ENCODE results near the gene CCDC175.

The CCDC175 gene

DNA sequence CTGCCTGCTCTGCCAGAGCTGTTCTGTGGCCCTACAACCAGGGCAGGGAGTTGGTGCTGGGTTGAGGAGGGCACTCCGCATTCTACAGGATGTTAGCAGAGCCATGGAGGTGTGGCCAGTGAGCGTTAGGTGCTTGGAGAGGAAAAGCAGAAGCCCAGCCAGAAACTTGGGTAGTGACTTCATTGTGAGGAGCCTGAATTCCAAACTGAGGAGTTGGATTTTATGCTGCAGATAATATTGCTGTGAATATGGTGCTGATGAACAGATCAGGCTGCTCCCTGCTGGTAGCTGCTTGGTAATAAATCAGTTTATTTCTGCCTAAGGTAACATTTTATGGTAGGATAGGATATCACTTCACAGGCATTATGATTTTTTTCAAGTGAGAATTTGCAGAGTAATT, 7.1 kb upstream of the CCDC175 start:
- Histone ChIP-seq H3K27me3 (ENCODE audit: control insufficient read depth, insufficient read depth, low read length) (no peaks in the 10 kb centered on the region), H3K4me3 (ENCODE audit: low read length) (no peak overlapping the region), H3K4me1 (ENCODE audit: control insufficient read depth, insufficient read depth, low read length) (no peaks in the 10 kb centered on the region), H3K27ac (ENCODE audit: low read length) (no peak overlapping the region), H3K36me3 (ENCODE audit: control insufficient read depth, insufficient read depth, low read length) (no peaks in the 10 kb centered on the region), H3K9me3 (ENCODE audit: control insufficient read depth, insufficient read depth, low read length) (no peaks in the 10 kb centered on the region)
- no CpG with 5 or more reads among the region's 2 CpGs for WGBS (ENCODE audit: insufficient coverage, insufficient read length)
- DNase-seq (ENCODE audit: low read depth, low spot score): no peak

GRCh38 chr14:59582845-59583509, 6.4 kb upstream of the CCDC175 start:
- DNase-seq (ENCODE audit: low read depth, low spot score): no peak

DNA sequence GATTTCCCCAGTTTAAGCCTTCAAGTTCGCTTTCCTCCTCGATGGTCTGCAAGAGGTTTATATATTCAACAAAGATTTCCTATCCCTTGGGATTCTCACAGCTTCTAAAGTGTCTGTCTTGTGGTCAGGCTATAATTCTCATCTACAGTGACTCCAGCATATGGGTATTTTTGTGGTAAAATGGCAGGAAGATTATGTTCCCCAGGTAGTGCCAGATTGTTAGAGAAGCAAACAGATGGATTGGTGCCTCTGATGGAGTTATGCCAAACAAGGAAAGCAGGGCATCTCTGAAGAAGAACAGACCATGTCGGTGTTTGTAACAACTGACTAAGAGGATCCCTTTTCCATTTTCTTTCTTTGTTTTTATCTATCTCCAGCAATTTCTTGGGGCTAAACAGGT, 5.5 kb upstream of the CCDC175 start:
- no peaks in the 10 kb centered on the region for H3K4me1 ChIP-seq (ENCODE audit: control insufficient read depth, insufficient read depth, low read length)
- H3K4me3 ChIP-seq (ENCODE audit: low read length): no peak overlapping the region
- no CpG with 5 or more reads among the region's 3 CpGs for WGBS (ENCODE audit: insufficient coverage, insufficient read length)
- H3K27ac ChIP-seq (ENCODE audit: low read length): no peak overlapping the region
- no peaks in the 10 kb centered on the region for H3K36me3 ChIP-seq (ENCODE audit: control insufficient read depth, insufficient read depth, low read length)
- no peaks in the 10 kb centered on the region for H3K9me3 ChIP-seq (ENCODE audit: control insufficient read depth, insufficient read depth, low read length)
- H3K27me3 ChIP-seq (ENCODE audit: control insufficient read depth, insufficient read depth, low read length): no peaks in the 10 kb centered on the region
- no peak for DNase-seq (ENCODE audit: low read depth, low spot score)

More at GRCh38 chr14:59582845-59583509, 6.4 kb upstream of the CCDC175 start:
- no CpG with 5 or more reads among the region's 23 CpGs for WGBS (ENCODE audit: insufficient coverage, insufficient read length)
- H3K4me1 ChIP-seq (ENCODE audit: control insufficient read depth, insufficient read depth, low read length): no peaks in the 10 kb centered on the region
- no peak overlapping the region for H3K4me3 ChIP-seq (ENCODE audit: low read length)
- H3K27me3 ChIP-seq (ENCODE audit: control insufficient read depth, insufficient read depth, low read length): no peaks in the 10 kb centered on the region
- no peak overlapping the region for H3K27ac ChIP-seq (ENCODE audit: low read length)
- H3K36me3 ChIP-seq (ENCODE audit: control insufficient read depth, insufficient read depth, low read length): no peaks in the 10 kb centered on the region
- H3K9me3 ChIP-seq (ENCODE audit: control insufficient read depth, insufficient read depth, low read length): no peaks in the 10 kb centered on the region

GRCh38 chr14:59580911-59581310, 4.3 kb upstream of the CCDC175 start:
- no peak overlapping the region for H3K4me3 ChIP-seq (ENCODE audit: low read length)
- H3K27me3 ChIP-seq (ENCODE audit: control insufficient read depth, insufficient read depth, low read length): no peaks in the 10 kb centered on the region
- H3K27ac ChIP-seq (ENCODE audit: low read length): no peak overlapping the region
- H3K36me3 ChIP-seq (ENCODE audit: control insufficient read depth, insufficient read depth, low read length): no peaks in the 10 kb centered on the region
- no peaks in the 10 kb centered on the region for H3K9me3 ChIP-seq (ENCODE audit: control insufficient read depth, insufficient read depth, low read length)
- DNase-seq (ENCODE audit: low read depth, low spot score): no peak
- H3K4me1 ChIP-seq (ENCODE audit: control insufficient read depth, insufficient read depth, low read length): no peaks in the 10 kb centered on the region
- no CpG with 5 or more reads among the region's 2 CpGs for WGBS (ENCODE audit: insufficient coverage, insufficient read length)

DNA sequence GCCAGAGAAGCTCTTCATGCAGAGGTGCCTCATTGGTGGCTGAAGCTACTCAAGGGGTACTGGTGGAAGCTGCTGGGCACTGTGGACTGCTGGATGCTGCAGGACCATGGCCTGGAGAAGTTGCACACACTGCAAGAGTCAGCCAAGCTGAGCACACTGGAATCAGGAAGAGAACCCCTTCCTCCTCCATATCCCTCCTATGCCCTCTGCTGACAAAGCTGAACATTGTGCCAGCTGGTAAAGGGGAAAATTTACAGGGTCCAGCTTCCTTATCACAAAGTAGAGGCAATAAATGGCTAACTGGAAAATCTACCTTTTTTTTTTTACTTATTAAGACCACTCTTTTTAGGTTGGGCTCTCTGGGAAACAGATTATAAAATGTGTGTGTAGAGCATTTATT, 6.5 kb downstream of the CCDC175 start:
- no peak for DNase-seq (ENCODE audit: low read depth, low spot score)
- Histone ChIP-seq H3K27me3 (ENCODE audit: control insufficient read depth, insufficient read depth, low read length) (no peaks in the 10 kb centered on the region), H3K4me1 (ENCODE audit: control insufficient read depth, insufficient read depth, low read length) (peaks cover 1% of the 10 kb centered on the region; the same call in 1 of the 2 replicates), H3K36me3 (ENCODE audit: control insufficient read depth, insufficient read depth, low read length) (no peaks in the 10 kb centered on the region), H3K4me3 (ENCODE audit: low read length) (no peak overlapping the region), H3K9me3 (ENCODE audit: control insufficient read depth, insufficient read depth, low read length) (no peaks in the 10 kb centered on the region), H3K27ac (ENCODE audit: low read length) (no peak overlapping the region)

DNA sequence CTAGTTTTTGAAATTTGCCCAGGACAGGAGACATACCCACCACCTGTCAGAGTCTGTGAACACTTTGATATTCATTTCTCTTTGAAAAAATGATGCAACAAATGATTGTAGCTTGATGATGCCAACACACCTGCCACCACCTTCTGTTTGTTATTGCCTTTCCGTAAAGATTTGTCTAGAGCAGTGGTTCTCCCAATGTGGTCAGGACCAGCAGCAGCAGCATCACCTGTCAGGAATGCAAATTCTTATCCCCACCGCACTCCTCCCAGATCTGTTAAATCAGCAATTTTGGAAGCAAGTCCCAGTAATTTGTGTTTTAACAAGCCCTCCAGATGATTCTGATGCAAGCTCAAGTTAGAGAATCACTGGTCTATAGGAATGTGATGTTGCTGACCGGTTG, 9.9 kb downstream of the CCDC175 start:
- DNase-seq (ENCODE audit: low read depth, low spot score): no peak
- Histone ChIP-seq H3K36me3 (ENCODE audit: control insufficient read depth, insufficient read depth, low read length) (no peaks in the 10 kb centered on the region), H3K4me1 (ENCODE audit: control insufficient read depth, insufficient read depth, low read length) (peaks cover 1% of the 10 kb centered on the region; the same call in 1 of the 2 replicates), H3K27me3 (ENCODE audit: control insufficient read depth, insufficient read depth, low read length) (no peaks in the 10 kb centered on the region), H3K4me3 (ENCODE audit: low read length) (no peak overlapping the region), H3K9me3 (ENCODE audit: control insufficient read depth, insufficient read depth, low read length) (no peaks in the 10 kb centered on the region), H3K27ac (ENCODE audit: low read length) (no peak overlapping the region)
- no CpG with 5 or more reads among the region's 3 CpGs for WGBS (ENCODE audit: insufficient coverage, insufficient read length)

- Histone ChIP-seq H3K27ac (ENCODE audit: low read length) (no peak overlapping the region), H3K4me1 (ENCODE audit: control insufficient read depth, insufficient read depth, low read length) (peaks cover 1% of the 10 kb centered on the region; the same call in 1 of the 2 replicates), H3K9me3 (ENCODE audit: control insufficient read depth, insufficient read depth, low read length) (no peaks in the 10 kb centered on the region), H3K27me3 (ENCODE audit: control insufficient read depth, insufficient read depth, low read length) (no peaks in the 10 kb centered on the region), H3K36me3 (ENCODE audit: control insufficient read depth, insufficient read depth, low read length) (no peaks in the 10 kb centered on the region), H3K4me3 (ENCODE audit: low read length) (no peak overlapping the region)
- WGBS (ENCODE audit: insufficient coverage, insufficient read length): no CpG with 5 or more reads among the region's 1 CpG
- DNase-seq (ENCODE audit: low read depth, low spot score): no peak
Observed at GRCh38 chr14:59566296-59566695, 10.3 kb downstream of the CCDC175 start.

GRCh38 chr14:59565087-59565486, 11.5 kb downstream of the CCDC175 start:
- Histone ChIP-seq H3K27ac (ENCODE audit: low read length) (no peak overlapping the region), H3K9me3 (ENCODE audit: control insufficient read depth, insufficient read depth, low read length) (no peaks in the 10 kb centered on the region), H3K4me1 (ENCODE audit: control insufficient read depth, insufficient read depth, low read length) (peaks cover 1% of the 10 kb centered on the region; the same call in 1 of the 2 replicates), H3K36me3 (ENCODE audit: control insufficient read depth, insufficient read depth, low read length) (no peaks in the 10 kb centered on the region), H3K27me3 (ENCODE audit: control insufficient read depth, insufficient read depth, low read length) (no peaks in the 10 kb centered on the region), H3K4me3 (ENCODE audit: low read length) (no peak overlapping the region)
- no peak for DNase-seq (ENCODE audit: low read depth, low spot score)
- no CpG with 5 or more reads among the region's 1 CpG for WGBS (ENCODE audit: insufficient coverage, insufficient read length)

GRCh38 chr14:59564366-59564765, 12.2 kb downstream of the CCDC175 start:
- Histone ChIP-seq H3K9me3 (ENCODE audit: control insufficient read depth, insufficient read depth, low read length) (no peaks in the 10 kb centered on the region), H3K4me1 (ENCODE audit: control insufficient read depth, insufficient read depth, low read length) (peaks cover 1% of the 10 kb centered on the region; the same call in 1 of the 2 replicates), H3K27me3 (ENCODE audit: control insufficient read depth, insufficient read depth, low read length) (no peaks in the 10 kb centered on the region), H3K36me3 (ENCODE audit: control insufficient read depth, insufficient read depth, low read length) (no peaks in the 10 kb centered on the region), H3K4me3 (ENCODE audit: low read length) (no peak overlapping the region), H3K27ac (ENCODE audit: low read length) (no peak overlapping the region)
- no CpG with 5 or more reads among the region's 2 CpGs for WGBS (ENCODE audit: insufficient coverage, insufficient read length)
- DNase-seq (ENCODE audit: low read depth, low spot score): no peak

- Histone ChIP-seq H3K27ac (ENCODE audit: low read length) (no peak overlapping the region), H3K27me3 (ENCODE audit: control insufficient read depth, insufficient read depth, low read length) (no peaks in the 10 kb centered on the region), H3K36me3 (ENCODE audit: control insufficient read depth, insufficient read depth, low read length) (no peaks in the 10 kb centered on the region), H3K4me1 (ENCODE audit: control insufficient read depth, insufficient read depth, low read length) (no peaks in the 10 kb centered on the region), H3K4me3 (ENCODE audit: low read length) (no peak overlapping the region), H3K9me3 (ENCODE audit: control insufficient read depth, insufficient read depth, low read length) (no peaks in the 10 kb centered on the region)
- DNase-seq (ENCODE audit: low read depth, low spot score): no peak
- WGBS (ENCODE audit: insufficient coverage, insufficient read length): no CpG with 5 or more reads among the region's 2 CpGs
Observed at GRCh38 chr14:59547310-59547709, 29.3 kb downstream of the CCDC175 start.

DNA sequence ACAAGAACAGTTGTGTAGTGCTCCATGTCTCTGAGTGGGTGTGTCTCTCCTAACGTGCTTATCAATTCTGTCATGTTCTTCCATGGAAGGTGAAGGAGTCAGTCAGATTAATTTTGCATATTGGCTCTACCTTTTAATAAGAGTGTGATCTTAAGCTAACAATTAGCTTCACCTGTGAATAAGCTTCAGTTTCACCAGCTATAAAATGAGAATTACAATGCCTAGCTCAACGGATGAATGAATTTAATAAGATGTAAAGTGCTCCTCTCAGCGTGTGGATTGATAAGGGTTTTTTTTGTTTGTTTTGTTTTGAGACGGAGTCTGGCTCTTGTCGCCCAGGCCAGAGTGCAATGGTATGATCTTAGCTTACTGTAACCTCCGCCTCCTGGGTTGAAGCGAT, 32.7 kb downstream of the CCDC175 start:
- H3K9me3 ChIP-seq (ENCODE audit: control insufficient read depth, insufficient read depth, low read length): no peaks in the 10 kb centered on the region
- DNase-seq (ENCODE audit: low read depth, low spot score): no peak
- no peak overlapping the region for H3K27ac ChIP-seq (ENCODE audit: low read length)
- H3K27me3 ChIP-seq (ENCODE audit: control insufficient read depth, insufficient read depth, low read length): no peaks in the 10 kb centered on the region
- H3K4me1 ChIP-seq (ENCODE audit: control insufficient read depth, insufficient read depth, low read length): no peaks in the 10 kb centered on the region
- WGBS (ENCODE audit: insufficient coverage, insufficient read length): no CpG with 5 or more reads among the region's 7 CpGs
- H3K36me3 ChIP-seq (ENCODE audit: control insufficient read depth, insufficient read depth, low read length): no peaks in the 10 kb centered on the region
- H3K4me3 ChIP-seq (ENCODE audit: low read length): no peak overlapping the region

Measured in iPS DF 6.9 (cell line).